NCI-H187 (cell line): ENCODE measurements around the gene RBBP8NL.

Experiments
- DNase-seq, 2 experiments: peaks; one replicate each; lab custom pipeline; 2025; lab: John Stamatoyannopoulos, UW

Gene RBBP8NL

DNA sequence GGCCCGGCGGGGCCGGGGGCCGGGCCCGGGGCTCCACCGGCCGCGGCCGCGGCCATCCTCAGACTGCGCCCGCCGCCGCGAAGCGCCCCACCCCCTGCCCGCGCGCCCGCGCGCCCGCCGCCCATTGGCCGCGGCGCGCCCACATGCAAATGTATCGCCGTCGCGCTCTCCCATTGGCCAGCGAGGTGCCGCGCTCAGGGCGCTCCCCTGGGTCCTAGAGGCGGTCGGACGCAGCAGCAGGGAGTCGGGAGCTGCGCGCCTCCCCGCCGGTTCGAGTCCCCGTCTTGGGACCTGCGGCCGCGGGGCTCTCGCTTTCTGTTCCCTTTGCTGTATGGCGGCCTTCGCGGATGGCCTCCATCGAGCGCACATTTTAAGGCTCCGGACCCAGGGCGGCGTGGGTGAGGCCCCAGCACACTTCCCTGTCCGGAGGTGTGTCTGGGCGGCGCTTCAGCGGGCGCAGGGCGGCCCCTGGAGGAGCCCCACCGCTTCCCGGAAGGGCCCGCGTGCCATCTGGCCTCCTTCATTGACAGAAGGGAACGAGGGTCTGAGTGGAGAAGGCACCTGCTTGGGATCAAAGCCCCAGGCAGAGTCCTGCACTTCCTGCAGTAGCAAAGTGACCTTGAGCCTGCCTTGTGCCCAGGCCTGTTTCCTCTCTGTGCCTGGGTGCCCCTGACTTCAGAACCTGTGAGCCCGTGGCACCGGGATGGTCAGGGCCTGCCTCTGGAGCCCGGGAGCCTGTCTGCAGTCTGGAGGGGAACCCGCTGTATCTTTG is 19.9 kb downstream of the RBBP8NL start, which contains the start of gene CABLES2:
Gene CABLES2, minus strand, starts transcription at position 65 of the 772 bp plus-strand sequence. Its CDS starts 9 bp downstream, at position 56.
- DNase-seq = peak; percentile 88 to 91

DNA sequence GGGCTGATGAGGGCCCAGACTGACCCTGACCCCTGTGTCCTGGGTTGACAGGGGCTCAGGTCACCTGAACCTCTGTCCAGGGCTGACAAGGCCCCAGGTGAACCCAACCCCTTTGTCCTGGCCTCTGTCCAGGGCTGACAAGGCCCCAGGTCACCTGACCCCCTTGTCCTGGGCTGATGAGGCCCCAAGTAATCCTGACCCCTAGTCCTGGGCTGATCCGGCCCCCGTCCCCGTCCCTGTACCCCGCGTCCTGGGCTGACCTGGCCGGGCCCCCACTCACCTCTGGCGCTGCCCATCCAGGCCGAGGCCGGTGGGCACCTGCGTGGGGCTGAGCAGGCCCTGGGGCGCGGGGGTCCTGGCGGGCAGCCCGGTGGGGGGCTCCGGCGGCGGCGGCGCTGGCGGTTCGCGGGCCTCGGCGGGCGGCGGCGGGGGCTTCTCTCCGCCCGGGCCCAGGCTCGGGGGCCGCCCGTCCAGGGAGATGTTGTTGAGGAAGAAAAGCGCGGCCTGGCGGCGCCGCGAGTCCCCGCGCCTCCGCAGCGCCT is 20.6 kb downstream of the RBBP8NL start:
- no peak for DNase-seq

DNA sequence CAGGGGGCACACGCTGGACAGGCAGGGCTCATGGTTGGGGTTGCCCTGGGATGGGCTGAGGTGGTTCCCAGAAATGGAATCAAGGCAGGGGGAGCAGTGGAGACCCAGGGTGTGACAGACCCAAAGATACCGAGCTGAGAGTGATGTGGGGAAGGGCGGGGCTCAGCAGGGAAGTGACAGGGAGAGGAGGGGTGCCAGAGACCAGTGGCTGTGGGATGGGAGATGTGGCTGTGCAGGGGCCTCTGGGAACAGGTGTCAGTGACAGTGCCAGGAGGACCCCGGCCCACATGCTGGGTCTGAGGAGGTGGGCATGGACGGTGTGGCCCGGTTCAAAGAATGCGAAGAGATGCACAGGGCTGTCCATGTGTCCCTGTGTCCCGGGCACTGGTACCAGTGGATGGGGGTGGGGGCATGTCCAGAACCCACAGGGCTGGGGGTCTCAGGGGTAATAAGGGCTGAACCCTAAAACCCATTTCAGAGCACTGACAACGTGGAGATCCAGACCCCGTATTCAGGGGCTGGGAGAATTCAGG is 21.3 kb downstream of the RBBP8NL start:
- DNase-seq = no peak

DNA sequence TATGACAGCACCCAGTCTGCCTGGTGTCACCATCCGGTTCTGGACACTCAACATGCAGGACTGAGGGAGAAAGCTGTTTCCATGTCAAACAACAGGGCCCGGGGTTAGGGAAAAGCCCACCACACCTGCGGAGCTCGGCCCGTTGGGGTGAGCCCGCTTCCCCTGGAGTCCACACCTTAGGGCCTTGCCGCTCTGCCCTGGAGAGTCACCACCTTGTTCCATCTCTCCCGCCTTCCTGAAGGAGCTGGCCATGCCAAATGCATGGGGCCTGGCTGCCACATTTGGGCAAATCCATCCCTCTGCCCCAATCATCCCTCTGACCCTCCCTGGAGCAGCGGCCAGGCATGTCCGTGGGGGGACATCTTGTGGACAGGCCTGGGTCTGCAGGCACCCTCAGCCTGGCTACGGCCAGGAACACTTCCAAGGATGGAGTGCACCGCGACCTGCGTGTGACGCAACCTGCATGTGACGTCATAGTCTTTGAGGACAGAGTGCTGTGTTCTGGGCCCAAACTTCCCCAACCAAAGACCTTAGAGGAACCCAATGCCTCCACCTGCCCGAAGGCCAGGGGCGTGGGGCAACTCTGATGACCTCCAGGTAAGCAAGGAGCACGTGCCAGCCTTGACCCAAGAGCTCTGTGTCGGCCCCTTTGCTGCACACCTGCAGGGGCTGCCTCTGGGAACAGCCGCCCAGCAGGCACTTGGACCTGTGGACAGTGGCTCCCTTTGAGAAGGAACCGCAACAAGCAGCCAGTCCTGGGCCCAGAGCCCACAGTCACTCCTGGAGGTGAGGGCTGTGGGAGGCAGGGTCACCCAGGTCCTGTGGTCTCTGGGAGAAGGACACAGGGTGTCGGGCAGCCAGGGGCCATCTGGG is 22.0 kb downstream of the RBBP8NL start:
- DNase-seq = no peak

DNA sequence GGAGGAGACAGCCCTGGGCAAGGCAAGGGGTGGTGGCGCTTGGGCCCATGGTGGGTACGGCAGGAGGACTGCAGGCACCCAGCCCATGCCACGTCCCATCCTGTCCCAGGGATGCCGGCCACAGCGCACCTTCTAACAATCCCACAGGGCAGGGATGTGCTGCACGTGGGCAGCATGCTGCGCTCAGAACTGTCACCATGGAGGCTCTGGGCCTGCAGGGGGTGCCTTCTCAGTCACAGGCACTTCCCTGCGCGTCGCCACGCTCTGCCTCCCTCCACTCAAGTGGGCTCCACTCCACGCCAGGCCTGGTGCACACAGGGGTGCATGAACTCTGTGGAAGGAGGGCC is 22.6 kb downstream of the RBBP8NL start:
- no peak for DNase-seq

DNA sequence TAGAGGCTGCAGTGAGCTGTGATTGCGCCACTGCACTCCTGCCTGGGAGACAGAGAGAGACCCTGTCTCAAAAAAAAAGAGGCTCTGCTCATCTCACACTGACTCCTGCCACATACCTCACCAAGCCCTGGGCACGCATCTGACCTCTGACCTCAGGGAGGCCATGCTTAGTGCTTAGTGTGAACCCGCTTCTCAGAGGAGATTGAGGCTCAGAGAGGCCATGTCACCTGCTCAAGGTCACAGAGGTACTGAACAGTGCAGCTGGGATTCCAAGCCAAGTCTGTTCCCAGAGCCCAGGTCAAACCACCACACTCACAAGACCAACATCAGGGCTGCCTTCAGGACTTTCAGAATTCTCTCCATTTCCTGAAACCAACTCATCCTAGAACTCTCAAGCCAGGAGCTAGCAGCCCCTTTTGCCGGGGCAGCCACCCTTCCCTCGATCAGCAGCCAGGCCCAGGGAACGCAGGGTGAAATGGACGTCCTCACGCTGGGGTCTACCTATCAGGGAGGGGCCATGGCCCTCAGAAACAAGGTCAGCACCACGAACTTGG is 23.1 kb downstream of the RBBP8NL start:
- DNase-seq = no peak

DNA sequence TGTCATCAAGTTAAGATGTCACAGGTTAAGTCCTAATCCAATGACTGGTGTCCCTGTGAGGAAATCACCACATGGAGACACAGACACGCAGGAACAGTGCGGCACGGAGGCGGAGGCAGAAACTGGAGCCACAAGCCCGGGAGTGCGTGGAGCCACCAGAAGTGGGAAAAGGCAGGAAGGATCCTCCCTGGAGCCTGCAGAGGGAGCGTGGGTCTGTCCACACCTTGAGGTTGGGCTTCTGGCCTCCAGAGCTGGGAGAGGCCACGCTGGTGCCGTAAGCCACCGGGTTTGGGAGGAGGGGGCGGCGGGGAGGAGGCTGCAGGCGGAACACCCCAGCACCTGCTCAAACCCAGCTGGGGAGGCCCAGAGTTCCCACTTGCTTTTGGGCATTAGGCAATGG is 24.0 kb downstream of the RBBP8NL start:
- DNase-seq = no peak

DNA sequence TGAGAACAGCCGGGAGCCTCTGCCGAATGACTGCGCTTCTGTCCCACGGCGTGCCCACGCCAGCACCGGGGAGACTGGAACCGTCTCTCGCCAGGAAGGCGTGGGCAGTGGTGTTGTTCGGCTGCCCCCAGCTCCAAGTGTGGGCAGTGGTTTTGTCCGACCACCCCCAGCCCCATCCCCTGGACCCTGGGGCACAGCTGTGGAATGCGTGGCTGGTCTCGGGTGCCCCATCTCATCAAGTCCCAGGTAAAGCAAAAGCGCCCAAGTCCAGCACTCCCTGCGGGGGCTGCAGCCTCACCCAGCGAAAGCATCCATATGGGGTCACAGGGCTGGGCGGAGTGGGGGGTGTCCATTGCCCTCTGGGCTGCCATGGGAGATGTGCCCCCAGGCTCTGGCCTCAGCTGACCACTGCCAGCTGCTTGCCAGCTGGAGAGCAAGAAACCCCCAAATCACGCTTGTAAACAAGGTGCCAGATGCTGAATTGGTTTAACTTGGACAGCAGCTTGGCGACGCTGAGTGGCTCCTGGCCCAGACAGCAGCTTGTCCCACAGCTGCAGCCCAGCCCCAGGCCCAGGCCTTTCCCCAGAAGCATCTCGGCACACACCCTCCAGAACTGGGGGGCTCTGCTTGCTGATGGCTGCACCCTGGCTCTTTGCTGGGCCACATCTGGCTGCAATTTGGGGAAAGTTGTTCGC is 24.7 kb downstream of the RBBP8NL start:
- DNase-seq = no peak

DNA sequence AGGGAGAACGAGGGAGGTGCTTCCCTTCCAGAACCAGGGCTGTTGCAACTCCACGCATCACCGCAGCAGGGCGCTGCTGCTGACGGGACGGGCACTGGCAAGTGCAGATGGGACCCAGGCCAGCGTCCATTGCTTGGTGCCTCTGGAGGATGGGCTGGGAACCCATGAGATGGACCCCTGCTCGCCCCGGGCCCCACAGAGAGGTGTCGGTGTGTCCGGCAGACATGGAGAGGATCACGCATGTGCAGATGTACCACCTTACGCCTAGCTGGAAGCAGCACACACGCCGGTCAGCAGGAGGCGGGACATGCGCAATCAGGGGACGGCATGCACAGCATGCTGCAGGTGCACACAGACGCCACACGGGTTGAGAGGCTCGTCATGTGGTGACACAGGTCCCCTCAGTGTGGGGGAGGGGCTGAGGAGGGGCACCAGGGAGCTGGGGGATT is 26.0 kb downstream of the RBBP8NL start:
- no peak for DNase-seq

DNA sequence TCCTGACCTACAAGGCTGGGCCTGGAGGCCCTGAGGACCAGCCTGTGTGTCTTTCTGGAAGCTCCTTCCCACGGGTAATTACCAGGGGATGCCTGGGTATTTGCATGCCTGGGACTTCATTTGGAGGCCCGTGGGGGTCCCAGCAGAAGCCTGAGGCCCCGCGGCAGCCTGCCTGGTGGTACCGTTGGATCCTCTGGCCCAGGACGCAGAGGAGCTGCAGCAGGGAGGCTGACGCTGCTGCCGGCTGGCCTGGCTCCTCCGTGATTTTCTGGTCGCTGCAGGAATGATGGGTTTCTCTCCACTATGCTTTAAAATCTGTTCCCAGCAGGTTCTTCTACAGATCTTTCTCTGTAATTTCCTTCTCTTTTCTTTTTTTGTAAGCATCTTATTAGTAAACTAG is 26.8 kb downstream of the RBBP8NL start:
- no peak for DNase-seq

DNA sequence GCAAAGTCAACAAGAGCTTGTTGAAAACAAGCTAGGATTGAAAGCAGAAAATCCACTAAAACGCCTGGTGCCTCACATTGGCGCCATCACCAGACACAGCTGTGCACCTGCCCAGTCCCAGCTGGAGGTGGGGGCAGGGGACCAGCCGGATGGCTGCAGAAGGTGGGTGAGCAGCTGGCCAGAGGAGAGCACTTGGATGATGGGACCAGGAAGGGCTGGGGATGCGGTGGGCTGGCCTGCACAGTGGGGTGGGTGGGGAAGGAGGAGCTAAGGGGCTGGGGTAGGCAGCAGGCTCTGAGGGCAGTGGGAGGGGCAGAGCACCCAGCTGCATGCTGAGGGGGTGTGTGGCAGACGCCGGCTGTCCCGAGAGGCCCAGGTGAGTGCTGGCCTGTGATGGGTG is 27.3 kb downstream of the RBBP8NL start:
- peak; percentile 31 to 40 for DNase-seq

DNA sequence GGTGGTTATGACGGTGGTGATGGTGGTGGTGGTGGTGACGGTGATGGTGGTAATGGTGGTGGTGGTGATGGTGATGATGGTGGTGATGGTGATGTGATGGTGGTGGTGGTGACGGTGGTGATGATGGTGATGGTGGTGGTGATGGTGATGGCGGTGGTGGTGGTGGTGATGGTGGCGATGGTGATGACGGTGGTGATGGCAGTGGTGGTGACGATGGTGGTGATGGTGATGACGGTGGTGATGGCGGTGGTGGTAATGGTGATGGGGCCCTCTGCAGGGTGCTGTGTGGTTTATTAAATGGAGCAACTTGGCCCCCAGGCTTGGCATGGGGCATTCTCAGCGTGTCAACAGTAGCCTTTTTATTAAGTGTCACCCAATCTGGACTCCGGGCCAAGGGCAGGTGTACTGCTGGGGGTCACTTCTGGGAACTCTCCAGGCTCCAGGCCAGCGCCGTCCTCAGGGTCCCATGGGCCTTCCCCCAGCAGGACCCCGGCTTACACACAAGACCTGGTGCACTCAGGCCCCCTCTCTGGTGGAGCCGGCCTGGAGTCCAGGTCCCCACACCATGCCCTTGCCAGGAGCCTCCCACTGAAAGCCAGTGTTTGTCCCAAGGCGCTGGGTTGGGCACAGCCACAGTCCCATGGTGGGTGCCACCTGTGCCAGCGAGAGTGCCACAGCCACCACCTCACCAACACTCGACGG is 29.1 kb downstream of the RBBP8NL start:
- DNase-seq = no peak

DNA sequence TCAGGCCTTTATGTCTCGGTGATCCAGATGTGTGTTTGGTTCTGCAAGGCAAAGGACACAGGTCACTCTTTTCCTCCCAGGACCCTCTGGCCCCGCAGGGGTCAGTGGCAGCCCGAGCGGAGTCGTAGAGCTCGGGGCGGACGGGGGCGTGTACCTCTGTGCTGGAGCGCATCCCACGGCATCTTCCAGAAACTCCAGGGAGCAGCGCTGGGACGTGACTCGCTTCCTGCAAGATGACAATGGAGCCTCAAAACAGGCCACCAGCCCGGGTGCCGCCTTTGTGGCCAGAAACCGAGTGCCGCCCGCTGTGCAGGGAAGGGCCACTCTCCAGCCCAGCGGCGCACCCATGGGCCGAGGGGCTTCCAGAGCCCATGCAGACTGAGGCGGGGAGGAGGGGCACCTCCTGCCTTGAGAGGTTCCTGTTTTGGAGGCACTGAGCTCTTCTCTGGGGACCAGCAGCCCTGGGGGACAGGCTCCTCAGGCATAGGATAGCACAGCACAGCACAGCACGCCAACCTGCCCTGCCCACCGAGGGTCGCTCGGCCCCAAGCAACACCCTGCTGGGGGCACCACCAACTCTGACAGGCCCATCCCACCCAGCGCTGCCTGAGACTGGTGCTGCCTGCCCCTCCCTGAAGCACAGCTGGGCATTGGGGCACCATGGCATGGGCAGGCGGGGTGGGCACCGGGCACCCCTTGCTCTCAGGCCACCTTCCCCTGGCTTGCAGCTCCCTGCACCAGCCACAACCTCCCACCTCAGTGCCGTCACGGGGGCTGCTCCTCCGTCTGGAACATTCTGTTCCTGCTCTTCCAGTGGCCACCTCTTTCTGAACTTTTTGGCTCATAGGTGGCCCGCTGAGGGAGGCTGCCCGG is 30.7 kb downstream of the RBBP8NL start:
- no peak for DNase-seq

DNA sequence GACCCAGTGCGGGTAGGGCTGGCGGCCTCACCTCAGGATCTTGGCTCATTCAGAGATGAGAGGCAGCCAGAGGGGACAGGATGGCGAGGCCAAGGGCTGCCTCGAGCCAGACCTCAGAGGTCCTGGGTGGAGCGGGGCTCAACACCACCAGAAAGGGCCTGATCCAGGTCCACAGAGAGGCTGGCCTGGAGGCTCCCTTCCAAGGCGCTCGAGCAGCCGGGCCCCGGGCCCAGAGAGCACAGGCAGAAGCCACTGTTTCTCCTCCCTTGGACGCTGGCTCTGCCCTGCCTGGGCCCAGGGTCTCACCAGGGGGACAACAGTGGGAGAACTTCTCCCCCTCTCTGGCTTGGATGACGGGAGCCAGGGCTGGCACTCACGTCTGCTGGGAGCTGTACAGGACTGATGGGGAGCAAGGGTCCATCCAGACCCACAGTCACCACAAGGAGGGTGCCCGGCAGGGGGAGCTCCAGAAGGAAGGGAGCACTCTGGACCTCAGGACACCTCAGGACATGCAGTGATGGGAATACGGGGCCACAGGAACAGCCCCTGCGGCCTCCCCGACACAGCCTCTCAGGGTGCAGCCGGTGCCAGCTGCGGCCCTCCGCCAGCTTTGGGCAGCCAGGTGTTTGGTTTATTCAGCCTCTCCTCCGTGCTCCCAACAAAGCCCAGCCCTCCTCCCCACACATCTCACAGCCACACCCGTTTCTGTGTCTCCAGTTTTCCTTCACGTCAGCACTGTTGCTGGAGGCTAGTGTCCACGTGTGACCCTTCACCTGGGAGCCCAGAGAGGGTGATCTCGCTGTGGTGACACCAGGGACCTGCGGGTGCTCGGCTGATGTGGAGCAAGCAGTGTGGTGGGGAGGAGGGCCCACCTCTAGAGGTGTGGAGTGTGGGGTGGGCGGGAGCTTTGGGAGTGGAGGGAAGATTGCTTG is 31.8 kb downstream of the RBBP8NL start:
- DNase-seq = no peak

DNA sequence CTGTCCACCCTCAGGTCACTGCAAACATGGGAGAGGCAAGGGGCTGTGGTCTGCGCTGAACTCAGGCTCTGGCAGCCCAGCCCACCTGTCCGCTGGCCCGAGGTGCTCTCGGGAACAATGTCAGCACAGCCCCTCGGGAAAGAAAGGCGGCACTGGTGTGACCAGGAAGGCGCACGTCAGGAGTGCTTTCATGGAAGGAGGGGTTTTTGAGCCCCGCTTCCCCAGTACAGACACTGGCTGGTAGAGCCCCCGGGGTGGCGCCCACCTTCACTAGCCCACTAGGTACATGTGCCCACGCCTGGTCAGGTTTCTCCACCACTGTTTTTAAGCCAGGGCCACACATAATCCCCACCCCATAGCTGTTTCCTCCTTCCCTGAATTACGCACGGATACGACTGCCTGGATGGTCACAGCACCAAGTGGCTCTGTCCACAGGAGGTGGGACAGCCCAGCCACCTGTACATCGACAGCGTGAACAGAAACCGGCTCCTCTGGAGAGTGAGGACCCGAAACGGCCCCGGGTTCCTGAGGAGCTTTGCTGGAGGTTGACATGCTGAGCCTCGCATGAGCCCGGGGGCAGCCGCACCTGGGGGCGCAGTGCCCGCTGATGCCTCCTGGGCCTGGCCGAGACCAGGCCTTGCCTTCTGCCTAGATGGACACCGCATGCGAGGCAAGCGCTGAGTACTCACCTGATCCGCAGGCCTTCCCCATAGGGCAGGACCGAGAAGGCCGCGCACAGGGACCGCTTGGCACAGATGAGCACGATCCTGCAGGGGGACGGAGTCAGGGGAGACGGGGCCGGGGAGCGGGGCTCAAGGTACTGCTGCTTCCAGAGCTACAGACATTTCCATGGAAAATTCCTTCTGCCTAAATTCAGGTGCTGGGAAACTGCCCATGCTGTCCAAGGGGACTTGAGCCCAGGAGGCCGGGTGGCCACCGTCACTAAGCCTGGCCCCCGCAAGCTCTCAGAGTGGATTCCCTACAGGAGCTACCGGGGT is 32.8 kb downstream of the RBBP8NL start:
- no peak for DNase-seq

DNA sequence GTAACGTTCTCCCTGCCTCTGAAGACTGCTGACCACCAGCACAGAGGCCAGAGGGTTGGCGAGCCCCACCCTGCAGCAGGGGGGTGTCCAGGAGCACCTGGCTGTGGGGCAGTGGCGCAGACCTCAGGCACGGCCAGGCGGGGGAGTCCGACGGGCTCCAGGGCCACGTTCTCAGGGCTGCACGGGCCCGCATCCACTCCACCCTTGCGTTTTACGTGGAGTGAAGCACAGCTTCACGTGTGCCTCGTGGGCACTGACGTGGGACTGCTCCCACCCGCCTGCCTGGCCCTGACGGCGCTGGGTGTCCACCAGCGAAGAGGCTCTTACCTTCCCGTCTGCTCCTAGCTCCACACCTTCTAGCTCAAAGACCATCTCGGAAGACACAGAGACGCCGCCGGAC is 33.5 kb downstream of the RBBP8NL start:
- no peak for DNase-seq

DNA sequence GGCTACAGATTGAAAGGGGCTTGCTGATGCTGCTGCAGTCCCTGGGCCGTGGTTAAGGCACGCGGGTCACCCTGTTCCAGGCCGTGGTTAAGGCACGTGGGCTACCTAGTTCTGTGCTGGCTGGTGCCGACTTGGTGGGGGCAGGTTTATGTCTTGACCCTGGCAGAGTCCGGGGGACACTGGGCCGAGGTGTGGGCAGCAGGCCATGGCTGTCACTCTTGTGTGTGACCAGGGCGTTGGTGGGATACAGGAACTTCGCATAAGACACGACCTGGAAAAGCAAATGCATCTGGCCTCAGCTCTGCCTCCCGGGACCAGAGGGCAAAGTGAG is 34.0 kb downstream of the RBBP8NL start:
- no peak for DNase-seq
